KMS-11 (cell line): ENCODE measurements around the gene PLD3.

ENCODE experiments used
- H2AFZ ChIP-seq: fragments of 200-600 bp; sonication (generic); 2 replicates; pipeline ENCODE4 v1.6.1; 2016; ENCODE audit warnings: antibody characterized with exemption, mixed run types, low read depth
- H3K27ac ChIP-seq: fragments of 200-600 bp; sonication (generic); 2 replicates; pipeline ENCODE4 v1.6.1; 2016; ENCODE audit warnings: mild to moderate bottlenecking, mixed run types
- H3K27me3 ChIP-seq: fragments of 200-600 bp; sonication (generic); 2 replicates; pipeline ENCODE4 v1.6.1; 2017; ENCODE audit warnings: mild to moderate bottlenecking, low read depth, mixed run types, moderate library complexity; ENCODE audit not compliant: insufficient read depth
- H3K36me3 ChIP-seq: fragments of 200-600 bp; sonication (generic); 2 replicates; pipeline ENCODE4 v1.6.1; 2017; ENCODE audit warnings: mild to moderate bottlenecking, mixed run types; ENCODE audit not compliant: insufficient read depth
- H3K4me1 ChIP-seq: fragments of 200-600 bp; sonication (generic); 2 replicates; pipeline ENCODE4 v1.6.1; 2016; ENCODE audit warnings: mild to moderate bottlenecking, low read depth, mixed run types; ENCODE audit not compliant: poor library complexity, severe bottlenecking
- H3K4me2 ChIP-seq: fragments of 200-600 bp; sonication (generic); 2 replicates; pipeline ENCODE4 v1.7.0; 2016; ENCODE audit warnings: mild to moderate bottlenecking, mixed run types
- H3K4me3 ChIP-seq: fragments of 200-600 bp; sonication (generic); IDR thresholded peaks from 2 replicates; pipeline ENCODE4 v1.6.1; 2017; ENCODE audit warnings: low read depth, low read length, mixed read lengths; ENCODE audit not compliant: insufficient read depth
- H3K79me2 ChIP-seq: fragments of 200-600 bp; sonication (generic); 2 replicates; pipeline ENCODE4 v1.6.1; 2016; ENCODE audit warnings: low read depth, mixed run types; ENCODE audit not compliant: insufficient read depth
- H3K9ac ChIP-seq: fragments of 200-600 bp; sonication (generic); 2 replicates; pipeline ENCODE4 v1.6.1; 2016; ENCODE audit warnings: mild to moderate bottlenecking, mixed run types
- H4K20me1 ChIP-seq: fragments of 200-600 bp; sonication (generic); 2 replicates; pipeline ENCODE4 v1.6.1; 2016; ENCODE audit warnings: mild to moderate bottlenecking, mixed run types; ENCODE audit not compliant: insufficient read depth
- TF ChIP-seq, protein P1 (sequence below): fragments of 200-600 bp; sonication (generic); conservative IDR thresholded peaks from 2 replicates; pipeline ENCODE4 v1.6.1; 2017; ENCODE audit warnings: low read depth, mild to moderate bottlenecking, antibody characterized with exemption, low read length, moderate library complexity, mixed read lengths

Gene PLD3

DNA sequence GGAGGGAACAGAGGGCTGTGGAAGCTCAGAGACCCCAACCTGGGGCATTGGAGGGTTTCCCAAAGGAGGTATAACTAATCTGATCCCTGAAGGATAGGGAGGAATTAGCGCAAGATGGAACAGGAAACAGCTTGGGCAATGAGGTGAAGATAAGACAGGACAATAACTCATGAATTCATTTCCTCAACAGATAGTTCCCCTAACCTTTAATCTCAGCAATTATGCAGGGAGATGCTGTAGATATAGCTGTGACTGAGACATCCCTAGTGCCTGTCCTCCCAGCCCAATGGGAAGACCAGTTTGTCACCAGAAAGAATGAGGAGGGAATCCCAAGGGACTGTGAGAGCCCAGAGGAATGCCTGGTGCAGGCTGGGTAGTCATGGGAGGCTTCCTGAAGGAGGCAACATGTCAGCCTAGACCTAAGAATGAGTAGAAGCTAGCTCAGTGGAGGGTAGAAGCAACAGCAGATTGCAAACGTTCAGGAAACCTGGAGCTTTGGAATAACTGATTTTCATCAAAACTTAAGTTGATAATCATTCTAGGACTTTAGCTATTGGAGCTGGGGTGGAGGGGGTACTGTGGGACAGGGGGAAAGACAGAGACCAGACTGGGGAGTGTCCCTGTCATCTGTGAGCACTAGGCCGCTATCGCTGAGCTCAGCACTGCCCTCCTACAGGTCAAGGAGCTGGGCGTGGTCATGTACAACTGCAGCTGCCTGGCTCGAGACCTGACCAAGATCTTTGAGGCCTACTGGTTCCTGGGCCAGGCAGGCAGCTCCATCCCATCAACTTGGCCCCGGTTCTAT lies 22.7 kb downstream of the PLD3 start:
- H2AFZ ChIP-seq = no peak overlapping the region
- no peak overlapping the region for H3K4me2 ChIP-seq
- no peaks in the 10 kb centered on the region for H3K4me1 ChIP-seq
- TF ChIP-seq, protein P1, sequence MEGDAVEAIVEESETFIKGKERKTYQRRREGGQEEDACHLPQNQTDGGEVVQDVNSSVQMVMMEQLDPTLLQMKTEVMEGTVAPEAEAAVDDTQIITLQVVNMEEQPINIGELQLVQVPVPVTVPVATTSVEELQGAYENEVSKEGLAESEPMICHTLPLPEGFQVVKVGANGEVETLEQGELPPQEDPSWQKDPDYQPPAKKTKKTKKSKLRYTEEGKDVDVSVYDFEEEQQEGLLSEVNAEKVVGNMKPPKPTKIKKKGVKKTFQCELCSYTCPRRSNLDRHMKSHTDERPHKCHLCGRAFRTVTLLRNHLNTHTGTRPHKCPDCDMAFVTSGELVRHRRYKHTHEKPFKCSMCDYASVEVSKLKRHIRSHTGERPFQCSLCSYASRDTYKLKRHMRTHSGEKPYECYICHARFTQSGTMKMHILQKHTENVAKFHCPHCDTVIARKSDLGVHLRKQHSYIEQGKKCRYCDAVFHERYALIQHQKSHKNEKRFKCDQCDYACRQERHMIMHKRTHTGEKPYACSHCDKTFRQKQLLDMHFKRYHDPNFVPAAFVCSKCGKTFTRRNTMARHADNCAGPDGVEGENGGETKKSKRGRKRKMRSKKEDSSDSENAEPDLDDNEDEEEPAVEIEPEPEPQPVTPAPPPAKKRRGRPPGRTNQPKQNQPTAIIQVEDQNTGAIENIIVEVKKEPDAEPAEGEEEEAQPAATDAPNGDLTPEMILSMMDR = no peak
- H3K27ac ChIP-seq = no peak overlapping the region
- H4K20me1 ChIP-seq = no peaks in the 10 kb centered on the region
- no peaks in the 10 kb centered on the region for H3K36me3 ChIP-seq
- no peaks in the 10 kb centered on the region for H3K27me3 ChIP-seq
- H3K79me2 ChIP-seq = no peaks in the 10 kb centered on the region
- no peak overlapping the region for H3K9ac ChIP-seq
- no peak overlapping the region for H3K4me3 ChIP-seq

DNA sequence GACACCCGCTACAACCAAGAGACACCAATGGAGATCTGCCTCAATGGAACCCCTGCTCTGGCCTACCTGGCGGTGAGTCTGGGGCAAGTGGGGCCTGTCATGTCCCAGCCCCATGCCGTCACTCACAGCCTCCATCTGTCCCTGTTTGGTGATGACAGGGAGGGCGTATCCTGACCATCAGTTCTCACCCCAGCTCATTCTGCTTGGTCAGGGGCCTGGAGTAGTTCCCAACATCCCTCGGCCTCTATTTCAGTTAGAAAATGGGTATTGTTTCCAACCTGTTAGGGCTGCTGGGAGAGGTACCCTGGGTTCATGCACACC lies 23.3 kb downstream of the PLD3 start:
- no peak overlapping the region for H3K27ac ChIP-seq
- H3K36me3 ChIP-seq = no peaks in the 10 kb centered on the region
- H3K4me1 ChIP-seq = no peaks in the 10 kb centered on the region
- TF ChIP-seq, protein P1 = no peak
- no peaks in the 10 kb centered on the region for H4K20me1 ChIP-seq
- H3K4me2 ChIP-seq = no peak overlapping the region
- no peak overlapping the region for H3K9ac ChIP-seq
- H2AFZ ChIP-seq = no peak overlapping the region
- H3K79me2 ChIP-seq = no peaks in the 10 kb centered on the region
- H3K27me3 ChIP-seq = no peaks in the 10 kb centered on the region
- no peak overlapping the region for H3K4me3 ChIP-seq

DNA sequence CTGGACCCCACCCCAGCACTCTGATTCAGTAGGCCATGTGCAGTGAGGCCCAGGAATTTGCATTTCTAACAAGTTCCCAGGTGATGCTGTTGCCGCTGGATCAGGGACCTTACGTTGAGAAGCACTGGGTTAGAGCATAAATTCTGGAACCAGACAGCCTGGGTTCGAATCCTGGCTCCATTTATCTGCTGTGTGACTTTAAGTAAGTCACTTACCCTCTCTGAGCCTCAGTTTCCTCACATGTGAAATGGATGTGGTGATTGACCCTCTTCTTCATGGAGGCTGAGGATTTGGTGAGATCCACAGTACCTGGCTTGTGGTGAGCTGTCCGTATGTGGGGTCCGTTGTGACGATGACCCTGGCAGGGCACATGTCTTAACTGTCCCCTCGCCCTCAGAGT lies 25.6 kb downstream of the PLD3 start:
- H3K27me3 ChIP-seq = no peaks in the 10 kb centered on the region
- no peaks in the 10 kb centered on the region for H3K36me3 ChIP-seq
- no peak overlapping the region for H3K9ac ChIP-seq
- H4K20me1 ChIP-seq = no peaks in the 10 kb centered on the region
- H3K4me3 ChIP-seq = no peak overlapping the region
- H3K79me2 ChIP-seq = no peaks in the 10 kb centered on the region
- no peak overlapping the region for H3K27ac ChIP-seq
- TF ChIP-seq, protein P1 = no peak
- H3K4me1 ChIP-seq = no peaks in the 10 kb centered on the region
- no peak overlapping the region for H3K4me2 ChIP-seq
- H2AFZ ChIP-seq = no peak overlapping the region

DNA sequence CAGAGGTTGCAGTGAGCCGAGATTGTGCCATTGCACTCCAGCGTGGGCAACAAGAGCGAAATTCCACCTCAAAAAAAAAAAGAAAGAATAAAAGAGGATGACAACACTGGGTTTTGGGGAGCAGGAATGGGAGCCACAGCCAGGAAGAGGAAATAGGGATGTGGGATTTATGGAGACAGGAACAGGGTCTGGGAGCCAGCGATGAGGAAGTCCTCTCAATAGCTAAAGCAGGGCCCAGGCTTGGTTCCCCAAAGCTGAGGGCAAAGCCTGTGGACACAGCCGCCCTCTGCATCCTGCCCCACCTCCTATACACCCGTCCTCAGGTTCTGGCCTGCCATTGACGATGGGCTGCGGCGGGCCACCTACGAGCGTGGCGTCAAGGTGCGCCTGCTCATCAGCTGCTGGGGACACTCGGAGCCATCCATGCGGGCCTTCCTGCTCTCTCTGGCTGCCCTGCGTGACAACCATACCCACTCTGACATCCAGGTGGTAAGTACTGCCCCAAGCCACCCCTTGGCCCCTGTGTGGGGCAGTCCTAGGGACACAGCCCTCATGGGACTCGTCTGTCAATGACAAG lies 27.9 kb downstream of the PLD3 start:
- H2AFZ ChIP-seq = no peak overlapping the region
- no peaks in the 10 kb centered on the region for H4K20me1 ChIP-seq
- H3K9ac ChIP-seq = no peak overlapping the region
- no peaks in the 10 kb centered on the region for H3K79me2 ChIP-seq
- H3K4me1 ChIP-seq = no peaks in the 10 kb centered on the region
- no peaks in the 10 kb centered on the region for H3K27me3 ChIP-seq
- no peak overlapping the region for H3K4me2 ChIP-seq
- no peaks in the 10 kb centered on the region for H3K36me3 ChIP-seq
- no peak overlapping the region for H3K27ac ChIP-seq
- TF ChIP-seq, protein P1 = no peak
- H3K4me3 ChIP-seq = no peak overlapping the region
